GM12878 (cell line): ENCODE measurements around the gene PSMD8.
"Not testable (repeated sequence)": the region's sequence is repeated elsewhere in the genome, so short reads cannot be mapped to it uniquely, and the experiment has no call there.

ENCODE experiments used
- ATF7 ChIP-seq: fragments of 450-650 bp; IDR thresholded peaks from 2 replicates; pipeline ENCODE4 v1.6.1; 2016; ENCODE audit warnings: low read depth, mild to moderate bottlenecking
- CEBPB ChIP-seq, 2 experiments: fragments of 150-350 bp in 1 of 2; IDR thresholded peaks; 2 replicates each; pipeline ENCODE4 v1.6.1; 2012 to 2014; ENCODE audit warnings: low read depth in 2 of 2, low read length in 2 of 2, borderline replicate concordance in 1 of 2, inconsistent platforms in 1 of 2
- ETV6 ChIP-seq, 2 experiments: fragments of 450-650 bp in 1 of 2; IDR thresholded peaks in 1 of 2; conservative IDR thresholded peaks in 1 of 2; 2 replicates each; pipeline ENCODE4 v1.6.1; 2014; ENCODE audit warnings: antibody characterized with exemption in 1 of 2, borderline replicate concordance in 1 of 2, low read depth in 1 of 2, mild to moderate bottlenecking in 1 of 2, moderate library complexity in 1 of 2
- EZH2 ChIP-seq: IDR thresholded peaks from 2 replicates; pipeline ENCODE4 v1.6.1; 2012; ENCODE audit warnings: low read depth, mild to moderate bottlenecking, control low read depth, inconsistent platforms, low read length, borderline replicate concordance; ENCODE audit not compliant: control insufficient read depth
- PRDM15 ChIP-seq: fragments of 450-650 bp; formaldehyde crosslinking; IDR thresholded peaks from 2 replicates; pipeline ENCODE4 v1.4.0; 2020; ENCODE audit warnings: mild to moderate bottlenecking, moderate library complexity
- RELB ChIP-seq: fragments of 450-650 bp; IDR thresholded peaks from 2 replicates; pipeline ENCODE4 v1.6.1; 2017; ENCODE audit warnings: low read depth, mild to moderate bottlenecking, moderate library complexity
- RFX5 ChIP-seq: IDR thresholded peaks from 2 replicates; pipeline ENCODE4 v1.6.1; 2011; ENCODE audit warnings: low read depth, low read length, improper control_type of control experiment
- RUNX3 ChIP-seq: IDR thresholded peaks from 2 replicates; pipeline ENCODE4 v1.6.1; 2012; ENCODE audit warnings: low read length, inconsistent platforms
- ZBTB4 ChIP-seq: fragments of 450-650 bp; formaldehyde crosslinking; IDR thresholded peaks from 2 replicates; pipeline ENCODE4 v1.4.0; 2022; ENCODE audit warnings: mild to moderate bottlenecking, moderate library complexity
- TF ChIP-seq, protein P1 (sequence below), 3 experiments: IDR thresholded peaks in 2 of 3; conservative IDR thresholded peaks in 1 of 3; 2 replicates each; pipeline ENCODE4 v1.5.1; 2011; ENCODE audit warnings: low read depth in 3 of 3, low read length in 3 of 3, mild to moderate bottlenecking in 3 of 3, control low read depth in 2 of 3, moderate library complexity in 2 of 3, inconsistent platforms in 1 of 3, mixed read lengths in 1 of 3; ENCODE audit not compliant: control insufficient read depth in 2 of 3, insufficient read depth in 1 of 3; ENCODE audit errors: extremely low read depth in 1 of 3
- TF ChIP-seq, protein P2 (sequence below): IDR thresholded peaks from 2 replicates; pipeline ENCODE4 v1.6.1; 2012; ENCODE audit warnings: low read depth, low read length, improper control_type of control experiment

DNA sequence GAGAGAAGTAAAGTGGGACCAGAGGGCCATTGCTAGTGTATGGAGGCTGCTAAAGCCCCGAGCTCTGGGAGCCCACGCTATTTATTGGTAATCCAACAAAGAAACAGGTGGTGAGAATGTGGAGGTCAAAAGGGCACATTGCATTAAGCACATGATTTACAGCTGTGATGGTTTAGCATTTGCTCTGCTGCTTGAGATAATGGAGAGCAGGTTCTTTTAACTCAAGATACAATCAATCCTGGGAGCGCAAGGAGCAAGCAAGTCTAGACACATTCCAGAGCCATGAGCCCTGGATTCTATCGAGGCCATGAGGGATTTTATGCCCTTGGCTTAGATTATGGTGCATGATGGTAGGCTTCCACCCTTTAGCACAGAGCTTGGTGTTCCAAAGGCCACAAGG, 35.4 kb upstream of the PSMD8 start:
- TF ChIP-seq RELB; ATF7; RFX5; ETV6 (conservative IDR thresholded peaks at IDR 0.05 in 1 of 2, IDR thresholded peaks at IDR 0.05 in 1 of 2; ENCODE audit: borderline replicate concordance in 1 of 2, low read depth in 1 of 2); CEBPB (IDR thresholded peaks at IDR 0.05; ENCODE audit: borderline replicate concordance in 1 of 2, low read depth in 2 of 2, low read length in 2 of 2); RUNX3; ZBTB4; EZH2; PRDM15: not testable (repeated sequence)
- TF ChIP-seq, protein P1, sequence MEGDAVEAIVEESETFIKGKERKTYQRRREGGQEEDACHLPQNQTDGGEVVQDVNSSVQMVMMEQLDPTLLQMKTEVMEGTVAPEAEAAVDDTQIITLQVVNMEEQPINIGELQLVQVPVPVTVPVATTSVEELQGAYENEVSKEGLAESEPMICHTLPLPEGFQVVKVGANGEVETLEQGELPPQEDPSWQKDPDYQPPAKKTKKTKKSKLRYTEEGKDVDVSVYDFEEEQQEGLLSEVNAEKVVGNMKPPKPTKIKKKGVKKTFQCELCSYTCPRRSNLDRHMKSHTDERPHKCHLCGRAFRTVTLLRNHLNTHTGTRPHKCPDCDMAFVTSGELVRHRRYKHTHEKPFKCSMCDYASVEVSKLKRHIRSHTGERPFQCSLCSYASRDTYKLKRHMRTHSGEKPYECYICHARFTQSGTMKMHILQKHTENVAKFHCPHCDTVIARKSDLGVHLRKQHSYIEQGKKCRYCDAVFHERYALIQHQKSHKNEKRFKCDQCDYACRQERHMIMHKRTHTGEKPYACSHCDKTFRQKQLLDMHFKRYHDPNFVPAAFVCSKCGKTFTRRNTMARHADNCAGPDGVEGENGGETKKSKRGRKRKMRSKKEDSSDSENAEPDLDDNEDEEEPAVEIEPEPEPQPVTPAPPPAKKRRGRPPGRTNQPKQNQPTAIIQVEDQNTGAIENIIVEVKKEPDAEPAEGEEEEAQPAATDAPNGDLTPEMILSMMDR (IDR thresholded peaks at IDR 0.05 in 2 of 3, conservative IDR thresholded peaks at IDR 0.05 in 1 of 3; ENCODE audit: control insufficient read depth in 2 of 3, extremely low read depth in 1 of 3, insufficient read depth in 1 of 3, low read depth in 3 of 3, low read length in 3 of 3), result not testable (repeated sequence)
- TF ChIP-seq, protein P2, sequence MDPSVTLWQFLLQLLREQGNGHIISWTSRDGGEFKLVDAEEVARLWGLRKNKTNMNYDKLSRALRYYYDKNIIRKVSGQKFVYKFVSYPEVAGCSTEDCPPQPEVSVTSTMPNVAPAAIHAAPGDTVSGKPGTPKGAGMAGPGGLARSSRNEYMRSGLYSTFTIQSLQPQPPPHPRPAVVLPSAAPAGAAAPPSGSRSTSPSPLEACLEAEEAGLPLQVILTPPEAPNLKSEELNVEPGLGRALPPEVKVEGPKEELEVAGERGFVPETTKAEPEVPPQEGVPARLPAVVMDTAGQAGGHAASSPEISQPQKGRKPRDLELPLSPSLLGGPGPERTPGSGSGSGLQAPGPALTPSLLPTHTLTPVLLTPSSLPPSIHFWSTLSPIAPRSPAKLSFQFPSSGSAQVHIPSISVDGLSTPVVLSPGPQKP, result not testable (repeated sequence)
